ENCODE measurements around the gene RBBP4.
"Not testable (repeated sequence)": the region's sequence is repeated elsewhere in the genome, so short reads cannot be mapped to it uniquely, and the experiment has no call there.

RBBP4 gene

DNA sequence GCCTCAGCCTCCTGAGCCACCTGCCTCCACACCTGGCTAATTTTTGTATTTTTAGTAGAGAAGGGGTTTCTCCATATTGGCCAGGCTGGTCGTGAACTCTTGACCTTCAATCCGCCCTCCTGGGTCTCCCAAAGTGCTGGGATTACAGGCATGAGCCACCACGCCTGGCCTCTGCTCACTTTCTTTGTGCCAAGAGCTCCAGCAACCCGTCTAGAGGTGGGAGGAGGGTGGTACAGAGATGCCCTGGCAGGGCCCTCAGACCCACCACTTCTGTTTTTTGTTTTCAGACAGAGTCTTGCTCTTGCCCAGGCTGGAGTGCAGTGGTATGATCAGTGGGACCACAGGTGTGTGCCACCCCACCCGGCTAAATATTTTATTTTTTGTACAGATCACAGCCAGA lies 58.5 kb downstream of the RBBP4 start:
- TF ChIP-seq, protein P1, sequence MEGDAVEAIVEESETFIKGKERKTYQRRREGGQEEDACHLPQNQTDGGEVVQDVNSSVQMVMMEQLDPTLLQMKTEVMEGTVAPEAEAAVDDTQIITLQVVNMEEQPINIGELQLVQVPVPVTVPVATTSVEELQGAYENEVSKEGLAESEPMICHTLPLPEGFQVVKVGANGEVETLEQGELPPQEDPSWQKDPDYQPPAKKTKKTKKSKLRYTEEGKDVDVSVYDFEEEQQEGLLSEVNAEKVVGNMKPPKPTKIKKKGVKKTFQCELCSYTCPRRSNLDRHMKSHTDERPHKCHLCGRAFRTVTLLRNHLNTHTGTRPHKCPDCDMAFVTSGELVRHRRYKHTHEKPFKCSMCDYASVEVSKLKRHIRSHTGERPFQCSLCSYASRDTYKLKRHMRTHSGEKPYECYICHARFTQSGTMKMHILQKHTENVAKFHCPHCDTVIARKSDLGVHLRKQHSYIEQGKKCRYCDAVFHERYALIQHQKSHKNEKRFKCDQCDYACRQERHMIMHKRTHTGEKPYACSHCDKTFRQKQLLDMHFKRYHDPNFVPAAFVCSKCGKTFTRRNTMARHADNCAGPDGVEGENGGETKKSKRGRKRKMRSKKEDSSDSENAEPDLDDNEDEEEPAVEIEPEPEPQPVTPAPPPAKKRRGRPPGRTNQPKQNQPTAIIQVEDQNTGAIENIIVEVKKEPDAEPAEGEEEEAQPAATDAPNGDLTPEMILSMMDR (IDR thresholded peaks at IDR 0.05; ENCODE audit: borderline replicate concordance, control extremely low read depth, extremely low read depth, insufficient read depth, missing control alignments), result no peak

DNA sequence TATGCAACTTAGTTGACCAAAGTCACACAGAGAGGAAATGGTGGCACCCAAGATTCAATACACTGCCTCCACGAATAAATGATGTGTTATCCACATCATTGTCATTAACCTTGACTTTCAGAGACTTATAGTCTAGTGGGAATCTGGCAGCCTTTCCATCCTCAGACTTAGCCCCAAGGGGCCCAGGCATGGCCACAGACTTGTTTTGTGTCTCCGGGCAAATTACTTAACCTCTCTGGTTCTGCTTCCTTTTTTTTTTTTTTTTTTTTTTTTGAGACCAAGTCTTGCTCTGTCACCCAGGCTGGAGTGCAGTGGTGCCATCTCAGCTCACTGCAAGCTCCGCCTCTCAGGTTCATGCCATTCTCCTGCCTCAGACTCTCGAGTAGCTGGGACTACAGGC lies 60.2 kb downstream of the RBBP4 start:
- DNase-seq (ENCODE audit: low spot score); in situ Hi-C loops (cut with MboI; ENCODE audit: low sequenced_read_pairs, unreplicated experiment): not testable (repeated sequence)

More for the DNA sequence above, 58.5 kb downstream of the RBBP4 start:
- in situ Hi-C loops (cut with MboI; ENCODE audit: low sequenced_read_pairs, unreplicated experiment), result no loop called here
- no peak for DNase-seq (ENCODE audit: low spot score)

DNA sequence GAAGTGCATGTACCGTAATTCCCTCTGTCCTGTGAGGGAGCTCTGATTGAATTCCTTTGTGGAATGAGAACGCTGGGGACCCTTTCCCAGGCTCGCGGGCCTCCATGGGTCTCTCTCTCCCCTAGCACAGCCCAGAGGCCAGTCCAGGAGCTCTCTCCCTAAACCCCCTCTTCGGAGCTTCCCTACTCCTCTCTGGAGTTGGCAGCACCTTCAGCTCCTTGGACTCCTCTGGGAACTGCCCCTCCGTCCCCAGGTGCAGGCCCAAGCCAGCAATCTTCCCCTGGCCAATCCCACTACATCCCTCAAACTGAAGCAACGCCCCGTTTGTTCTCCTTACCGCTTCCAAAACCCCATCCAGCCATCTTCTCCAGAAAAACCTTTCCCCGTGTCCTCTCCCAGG lies 62.1 kb downstream of the RBBP4 start:
- DNase-seq (ENCODE audit: low spot score), result no peak
- in situ Hi-C loops (cut with MboI; ENCODE audit: low sequenced_read_pairs, unreplicated experiment), result no loop called here
- TF ChIP-seq, protein P1 (IDR thresholded peaks at IDR 0.05; ENCODE audit: borderline replicate concordance, control extremely low read depth, extremely low read depth, insufficient read depth, missing control alignments), result no peak

DNA sequence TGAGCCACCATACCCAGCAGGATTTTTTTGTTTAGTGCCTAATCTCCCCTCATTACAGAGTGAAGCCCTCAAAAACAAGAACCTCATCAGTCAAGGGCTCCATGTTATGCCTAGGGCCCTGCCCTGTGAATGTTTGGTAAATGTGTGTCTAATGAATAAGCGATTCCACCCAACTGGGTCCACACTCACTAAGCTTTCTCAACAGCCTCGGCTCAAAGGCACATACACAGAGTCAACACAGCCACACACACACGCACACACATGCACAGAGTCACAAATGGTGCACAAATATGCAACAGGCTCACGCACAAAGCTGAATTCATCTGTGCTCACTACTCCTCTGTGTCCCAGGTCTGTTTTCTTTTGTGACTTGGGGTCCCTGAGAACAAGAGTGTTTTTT lies 63.3 kb downstream of the RBBP4 start:
- in situ Hi-C loops (cut with MboI; ENCODE audit: low sequenced_read_pairs, unreplicated experiment), result no loop called here
- TF ChIP-seq, protein P1 (IDR thresholded peaks at IDR 0.05; ENCODE audit: borderline replicate concordance, control extremely low read depth, extremely low read depth, insufficient read depth, missing control alignments), result no peak
- no peak for DNase-seq (ENCODE audit: low spot score)

DNA sequence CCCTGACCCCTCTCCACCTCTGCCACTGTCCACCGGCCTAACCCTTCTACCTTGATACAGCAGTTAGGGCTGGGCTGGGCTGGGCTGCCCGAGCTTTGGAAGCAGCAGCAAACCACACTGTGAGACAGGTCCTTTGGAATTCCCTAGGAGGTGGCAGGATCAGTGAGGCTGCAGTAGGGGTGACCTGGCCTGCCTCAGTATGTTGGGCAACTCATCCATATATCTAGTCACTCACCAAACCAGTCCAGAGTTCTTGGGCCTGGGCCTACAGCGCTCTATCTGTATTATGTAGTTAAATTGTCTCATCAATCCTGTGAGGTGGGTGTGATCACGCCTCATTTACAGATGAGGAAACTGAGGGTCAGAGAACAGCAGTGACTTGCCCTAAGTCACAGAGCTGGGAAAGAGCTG lies 64.9 kb downstream of the RBBP4 start:
- in situ Hi-C loops (cut with MboI; ENCODE audit: low sequenced_read_pairs, unreplicated experiment), result no loop called here
- DNase-seq (ENCODE audit: low spot score), result no peak
- TF ChIP-seq, protein P1 (IDR thresholded peaks at IDR 0.05; ENCODE audit: borderline replicate concordance, control extremely low read depth, extremely low read depth, insufficient read depth, missing control alignments), result no peak

DNA sequence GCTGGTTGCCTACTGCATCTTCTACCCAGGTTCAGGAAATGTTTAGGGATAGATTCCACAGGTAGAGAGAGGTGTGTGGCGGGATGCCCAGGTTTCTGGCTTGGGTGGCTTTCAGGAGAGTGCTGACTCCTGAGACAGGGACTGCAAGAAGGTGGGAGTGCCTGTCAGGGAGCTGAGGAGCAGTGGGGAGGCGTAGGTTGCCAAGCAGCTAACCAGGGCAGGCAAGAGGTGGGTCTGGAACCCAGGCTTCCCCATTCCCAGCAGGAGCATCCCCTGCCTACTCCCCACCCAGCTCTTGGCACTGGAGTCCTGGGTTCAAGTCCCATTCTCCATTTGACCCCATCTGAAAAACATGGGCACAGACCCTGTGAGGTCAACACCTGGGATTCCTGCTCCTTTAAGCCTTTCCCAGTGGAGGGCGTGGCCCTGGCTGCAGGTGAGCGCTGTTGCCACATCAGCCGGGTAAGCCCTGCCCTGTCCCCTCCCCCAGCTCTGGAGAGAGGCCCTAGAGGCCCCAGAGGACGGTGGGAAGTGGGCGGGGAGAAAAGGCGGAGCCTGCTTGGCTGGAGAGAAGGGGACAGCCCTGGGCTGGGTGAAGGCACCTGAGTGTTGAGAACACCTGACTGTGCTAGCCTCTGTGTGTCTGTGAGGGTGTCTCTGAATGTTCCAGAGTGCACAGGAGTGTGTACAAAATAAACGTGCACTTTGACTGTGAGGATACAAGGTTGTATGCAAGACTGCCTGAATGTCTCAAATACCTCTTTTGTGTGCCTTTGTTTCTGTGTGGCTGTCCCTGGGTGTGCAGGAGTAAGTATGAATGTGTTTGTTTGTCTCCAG lies 65.5 kb downstream of the RBBP4 start:
- in situ Hi-C loops (cut with MboI; ENCODE audit: low sequenced_read_pairs, unreplicated experiment), result no loop called here
- TF ChIP-seq, protein P1 (IDR thresholded peaks at IDR 0.05; ENCODE audit: borderline replicate concordance, control extremely low read depth, extremely low read depth, insufficient read depth, missing control alignments), result no peak
- DNase-seq (ENCODE audit: low spot score), result peak; percentile 88

DNA sequence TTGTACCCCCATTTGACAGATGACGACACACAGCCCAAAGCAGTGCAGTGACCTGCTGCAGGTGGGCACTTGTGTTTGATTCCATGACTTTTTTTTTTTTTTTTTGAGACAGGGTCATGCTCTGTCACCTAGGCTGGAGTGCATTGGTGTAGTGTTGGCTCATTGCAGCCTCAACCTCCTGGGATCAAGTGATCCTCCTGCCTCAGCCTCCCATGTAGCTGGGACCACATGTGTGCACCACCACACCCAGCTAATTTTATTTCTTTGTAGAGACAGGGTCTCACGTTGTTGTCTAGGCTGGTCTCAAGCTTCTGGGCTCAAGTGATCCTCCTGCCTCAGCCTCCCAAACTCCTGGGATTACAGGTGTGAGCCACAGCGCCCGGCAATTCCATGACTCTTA lies 66.5 kb downstream of the RBBP4 start:
- in situ Hi-C loops (cut with MboI; ENCODE audit: low sequenced_read_pairs, unreplicated experiment), result no loop called here
- TF ChIP-seq, protein P1 (IDR thresholded peaks at IDR 0.05; ENCODE audit: borderline replicate concordance, control extremely low read depth, extremely low read depth, insufficient read depth, missing control alignments), result no peak
- DNase-seq (ENCODE audit: low spot score), result no peak
